Glomerular endothelial cell (primary cell): ENCODE results near the gene RAB9B. TPM values are rescaled to one million over a fixed set of nuclear protein-coding genes. Genes with fewer than 3 reads are reported as not detected.
"Not testable (repeated sequence)": the region's sequence is repeated elsewhere in the genome, so short reads cannot be mapped to it uniquely, and the experiment has no call there.

ENCODE experiments used
- DNase-seq: peaks from one replicate; pipeline ENCODE4 v3.0.0-alpha.2; 2011; ENCODE audit warnings: low read depth, low spot score; ENCODE audit errors: extremely low read depth
- total RNA-seq: library from RNA; depleted of rRNA; stranded (reverse); fragments of >200 nt; gene quantifications from 2 replicates; pipeline ENCODE4 v1.2.3, GENCODE V29; 2015

Gene RAB9B
- 0.63 and 1.5 TPM in 2 replicates for total RNA-seq

DNA sequence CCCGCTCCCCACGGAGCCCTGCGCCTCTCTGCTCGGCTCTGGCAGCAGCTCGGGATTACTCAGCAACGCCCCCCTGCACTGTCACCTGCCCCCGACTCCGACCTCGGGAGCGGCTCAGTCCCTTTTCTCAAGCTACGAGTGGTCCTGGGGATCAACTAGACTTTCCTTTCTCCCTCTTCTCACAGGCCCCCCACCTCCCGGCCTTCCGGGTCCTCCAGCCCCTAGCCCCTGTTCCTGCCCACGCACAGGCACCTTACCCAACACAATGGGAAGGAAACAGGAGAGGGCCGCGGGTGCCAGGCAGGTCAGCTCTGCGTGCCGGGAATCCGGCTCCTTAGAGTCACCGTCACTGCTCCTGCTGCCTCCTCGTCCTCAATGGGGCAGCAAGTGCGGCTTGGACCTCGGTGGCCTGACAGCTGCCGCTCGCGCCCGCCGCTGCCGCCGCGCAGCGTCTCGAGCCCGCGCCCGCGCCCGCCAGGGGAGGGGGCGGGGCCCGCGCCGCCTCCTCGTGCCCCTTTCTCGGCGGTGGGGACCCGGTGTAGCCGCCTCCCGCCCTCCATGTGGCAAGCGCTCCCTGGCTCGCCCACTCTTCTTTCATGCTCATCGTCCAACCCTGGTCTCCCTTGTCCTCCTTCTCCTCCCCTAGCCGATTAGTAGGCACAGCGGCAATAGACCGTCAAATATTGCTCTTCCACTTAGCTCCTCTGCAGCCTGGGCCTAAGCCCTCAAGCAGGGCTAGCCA lies at the start of gene RAB9B:
Gene RAB9B, minus strand, starts transcription at position 455 of the 742 bp plus-strand sequence. CDS start 6,473 bp downstream, outside the sequence.
- DNase-seq = no peak

DNA sequence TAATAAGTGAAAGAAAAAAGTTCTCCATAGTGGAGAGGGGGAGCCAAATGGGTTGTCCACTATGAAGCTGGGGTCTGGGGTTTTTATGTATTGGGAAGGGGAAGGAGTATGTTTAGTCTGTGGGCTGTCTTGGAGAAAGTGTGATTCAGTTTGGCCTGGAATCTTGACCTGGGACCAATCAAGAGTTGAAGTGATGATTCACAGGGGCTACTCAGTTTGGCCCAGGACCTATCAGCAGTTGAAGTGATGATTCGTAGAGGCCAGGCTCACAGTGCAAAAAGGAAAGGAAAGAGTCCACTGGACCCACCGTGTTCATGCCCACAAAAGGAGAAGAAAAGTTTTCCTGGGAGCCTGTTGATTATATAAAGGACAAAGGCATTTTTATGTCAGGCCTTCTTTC lies 47.3 kb upstream of the RAB9B start:
- DNase-seq = no peak

DNA sequence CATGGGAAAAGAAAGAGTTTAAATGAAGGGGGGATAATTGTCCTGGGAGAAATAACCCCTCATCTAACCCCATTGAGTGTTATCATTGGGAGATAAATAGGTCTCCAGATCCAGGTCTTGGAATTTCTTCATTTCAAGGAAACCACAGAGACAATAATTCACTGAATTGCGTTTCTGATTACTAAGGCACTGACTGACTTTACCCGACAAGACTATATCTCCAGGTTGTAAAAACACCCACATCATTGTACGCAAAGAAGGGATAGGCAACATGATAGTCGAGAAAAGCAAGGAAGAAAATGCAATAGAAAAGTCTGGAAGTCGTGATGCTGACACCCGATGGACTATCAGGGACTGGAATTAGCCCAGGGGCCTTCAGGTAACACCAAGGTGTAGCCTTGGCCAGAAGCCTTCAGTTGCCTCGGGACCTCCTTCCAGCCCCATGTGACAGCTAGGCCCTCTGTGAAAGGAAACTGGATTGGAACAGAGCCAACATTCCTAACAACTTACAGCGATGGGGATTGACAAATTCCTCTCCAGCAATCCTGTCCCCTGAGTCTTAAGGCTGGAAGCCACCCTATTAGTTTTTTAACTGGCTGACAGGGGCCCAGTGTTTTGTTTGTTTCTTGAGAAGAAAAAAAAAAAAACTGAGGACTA lies 46.5 kb upstream of the RAB9B start:
- peak; percentile 9 for DNase-seq

GRCh38 chrX:103877571-103877970 lies 45.5 kb upstream of the RAB9B start:
- DNase-seq = no peak

- DNase-seq = no peak
Observed at GRCh38 chrX:103864886-103865534, 33.0 kb upstream of the RAB9B start.

- DNase-seq = no peak
Observed at GRCh38 chrX:103864149-103864548, 32.1 kb upstream of the RAB9B start.

GRCh38 chrX:103861200-103861599 lies 29.1 kb upstream of the RAB9B start:
- DNase-seq = no peak

- DNase-seq = no peak
Observed at GRCh38 chrX:103849558-103849957, 17.5 kb upstream of the RAB9B start.

GRCh38 chrX:103847174-103847870 lies 15.3 kb upstream of the RAB9B start:
- no peak for DNase-seq

- DNase-seq = no peak
Observed at GRCh38 chrX:103846386-103846785, 14.3 kb upstream of the RAB9B start.

DNA sequence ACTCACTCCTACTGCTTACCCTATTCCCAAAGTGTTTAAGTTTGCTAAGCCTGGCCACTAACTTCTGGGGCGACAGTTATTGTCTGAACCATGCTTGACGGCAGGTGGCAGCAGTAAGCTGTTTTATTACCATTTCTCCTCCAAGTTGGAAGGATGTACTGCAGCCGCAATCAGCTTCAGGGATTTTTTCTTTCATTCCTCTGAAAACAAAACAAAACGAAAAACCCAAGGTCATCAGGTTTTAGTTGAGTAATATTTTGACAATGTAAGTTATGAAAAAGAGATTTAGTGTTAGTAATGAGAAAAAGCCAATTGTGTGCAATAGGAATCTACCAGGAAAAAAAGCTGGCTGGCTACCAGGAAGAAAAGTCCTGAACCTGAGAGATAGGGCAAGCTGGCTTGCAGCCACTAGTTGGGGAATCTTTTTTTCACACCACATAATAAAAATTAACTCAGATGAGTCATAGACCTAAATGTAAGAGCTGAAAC lies 13.2 kb upstream of the RAB9B start:
- DNase-seq = peak; percentile 25

DNA sequence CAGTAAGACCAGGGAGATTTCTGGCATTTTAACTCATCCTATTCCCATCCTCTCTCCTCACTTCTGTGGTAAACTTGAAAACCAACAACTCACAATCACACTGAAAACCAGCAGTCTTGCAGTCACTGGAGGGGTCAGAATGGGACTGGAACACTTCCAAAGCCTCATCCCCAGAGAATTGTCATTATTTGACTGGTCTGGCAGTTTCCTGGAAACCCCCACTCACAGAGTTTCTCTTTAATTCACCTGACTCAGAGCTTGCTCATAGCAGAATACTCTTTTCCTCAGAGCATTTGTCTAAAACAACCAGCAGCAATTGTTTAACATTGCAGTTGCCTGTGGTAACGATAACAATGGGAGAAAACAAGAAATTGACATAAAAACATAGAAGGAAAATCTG lies 7.3 kb upstream of the RAB9B start:
- DNase-seq = no peak

DNA sequence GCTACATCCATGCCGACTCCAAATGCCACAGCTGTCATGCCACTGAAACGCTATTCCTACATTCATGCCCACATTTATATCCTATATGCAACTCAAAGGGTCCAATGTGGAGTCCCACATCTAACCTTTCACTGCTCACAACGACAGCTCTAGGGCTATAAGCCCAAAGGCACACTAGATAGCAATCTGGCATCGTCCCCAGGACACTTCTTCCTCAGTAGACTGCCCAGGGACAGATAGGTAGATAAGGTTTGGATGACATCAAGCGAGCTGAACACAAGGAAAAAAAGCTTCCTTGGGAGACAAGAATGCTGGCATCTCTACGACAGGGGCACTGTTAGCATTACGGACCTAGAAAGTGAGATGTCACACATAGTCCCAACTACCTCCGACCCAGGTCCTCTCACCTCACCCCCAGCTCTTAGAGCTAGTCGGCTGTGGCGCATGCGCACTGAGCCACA lies 685 bp downstream of the RAB9B start:
- DNase-seq = no peak

DNA sequence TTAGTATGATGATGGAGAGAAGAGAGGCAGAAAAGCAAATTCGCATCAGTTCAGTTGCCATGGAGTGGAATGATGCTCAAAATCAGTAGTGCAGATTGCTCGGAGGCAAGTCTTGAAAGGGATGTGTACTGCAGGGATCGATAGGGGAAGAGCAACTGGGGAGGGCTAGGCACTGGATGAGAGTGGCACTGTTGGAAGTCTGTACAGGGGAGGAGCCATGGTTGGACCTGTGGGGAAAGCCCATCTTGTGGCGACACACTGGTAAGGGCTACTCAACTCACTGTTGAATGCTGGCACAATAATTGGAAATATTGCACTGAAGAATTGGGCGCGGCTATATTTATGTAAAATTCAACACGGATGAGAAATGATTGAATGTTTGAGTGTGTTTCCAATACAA lies 1.2 kb downstream of the RAB9B start:
- DNase-seq = no peak

- no peak for DNase-seq
Observed at GRCh38 chrX:103828529-103828928, 3.5 kb downstream of the RAB9B start.

- DNase-seq = no peak
Observed at GRCh38 chrX:103825881-103826280, 6.2 kb downstream of the RAB9B start.

GRCh38 chrX:103823591-103823990 lies 8.5 kb downstream of the RAB9B start:
- no peak for DNase-seq

- DNase-seq = not testable (repeated sequence)
Observed at GRCh38 chrX:103820802-103821201, 11.3 kb downstream of the RAB9B start.

- no peak for DNase-seq
Observed at GRCh38 chrX:103818842-103819619, 13.0 kb downstream of the RAB9B start.

- peak; percentile 31 for DNase-seq
Observed at GRCh38 chrX:103817502-103817901, 14.6 kb downstream of the RAB9B start.
